KMS-11 (cell line): ENCODE data around the gene ZNF789.

Experiments used
- H2AFZ ChIP-seq: fragments of 200-600 bp; sonication (generic); 2 replicates; pipeline ENCODE4 v1.6.1; 2016; ENCODE audit warnings: antibody characterized with exemption, mixed run types, low read depth
- H3K27ac ChIP-seq: fragments of 200-600 bp; sonication (generic); 2 replicates; pipeline ENCODE4 v1.6.1; 2016; ENCODE audit warnings: mild to moderate bottlenecking, mixed run types
- H3K27me3 ChIP-seq: fragments of 200-600 bp; sonication (generic); 2 replicates; pipeline ENCODE4 v1.6.1; 2017; ENCODE audit warnings: mild to moderate bottlenecking, low read depth, mixed run types, moderate library complexity; ENCODE audit not compliant: insufficient read depth
- H3K36me3 ChIP-seq: fragments of 200-600 bp; sonication (generic); 2 replicates; pipeline ENCODE4 v1.6.1; 2017; ENCODE audit warnings: mild to moderate bottlenecking, mixed run types; ENCODE audit not compliant: insufficient read depth
- H3K4me1 ChIP-seq: fragments of 200-600 bp; sonication (generic); 2 replicates; pipeline ENCODE4 v1.6.1; 2016; ENCODE audit warnings: mild to moderate bottlenecking, low read depth, mixed run types; ENCODE audit not compliant: poor library complexity, severe bottlenecking
- H3K4me2 ChIP-seq: fragments of 200-600 bp; sonication (generic); 2 replicates; pipeline ENCODE4 v1.7.0; 2016; ENCODE audit warnings: mild to moderate bottlenecking, mixed run types
- H3K4me3 ChIP-seq: fragments of 200-600 bp; sonication (generic); IDR thresholded peaks from 2 replicates; pipeline ENCODE4 v1.6.1; 2017; ENCODE audit warnings: low read depth, low read length, mixed read lengths; ENCODE audit not compliant: insufficient read depth
- H3K79me2 ChIP-seq: fragments of 200-600 bp; sonication (generic); 2 replicates; pipeline ENCODE4 v1.6.1; 2016; ENCODE audit warnings: low read depth, mixed run types; ENCODE audit not compliant: insufficient read depth
- H3K9ac ChIP-seq: fragments of 200-600 bp; sonication (generic); 2 replicates; pipeline ENCODE4 v1.6.1; 2016; ENCODE audit warnings: mild to moderate bottlenecking, mixed run types
- H4K20me1 ChIP-seq: fragments of 200-600 bp; sonication (generic); 2 replicates; pipeline ENCODE4 v1.6.1; 2016; ENCODE audit warnings: mild to moderate bottlenecking, mixed run types; ENCODE audit not compliant: insufficient read depth
- TF ChIP-seq, protein P1 (sequence below): fragments of 200-600 bp; sonication (generic); conservative IDR thresholded peaks from 2 replicates; pipeline ENCODE4 v1.6.1; 2017; ENCODE audit warnings: low read depth, mild to moderate bottlenecking, antibody characterized with exemption, low read length, moderate library complexity, mixed read lengths

ZNF789 gene

DNA sequence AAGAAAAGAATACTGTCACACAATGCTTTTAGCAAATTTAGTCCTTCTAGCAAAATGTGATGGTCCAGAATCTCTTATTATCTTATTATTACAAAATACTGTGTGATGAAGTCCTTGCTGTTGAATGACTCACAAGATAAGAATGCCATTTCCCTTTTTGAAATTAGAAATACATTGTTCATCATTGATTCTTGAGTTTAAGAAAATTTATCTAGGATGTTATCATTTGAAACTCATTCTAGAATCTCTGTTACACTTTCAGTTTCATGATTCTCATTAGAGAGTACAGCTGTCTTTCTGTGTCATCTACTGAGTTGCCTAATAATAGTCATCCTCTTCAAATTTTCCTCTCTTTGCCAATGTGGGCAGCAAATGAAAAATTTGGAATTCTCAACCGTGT lies 41.4 kb downstream of the ZNF789 start:
- Histone ChIP-seq H4K20me1 (no peaks in the 10 kb centered on the region), H3K27me3 (no peaks in the 10 kb centered on the region), H3K4me3 (no peak overlapping the region), H2AFZ (no peak overlapping the region), H3K36me3 (peaks cover 6% of the 10 kb centered on the region; the same call in 1 of the 2 replicates), H3K4me2 (peak overlapping the region; percentile 40), H3K79me2 (no peaks in the 10 kb centered on the region; the same call in 1 of the 2 replicates), H3K9ac (no peak overlapping the region), H3K4me1 (peaks cover 21% of the 10 kb centered on the region), H3K27ac (no peak overlapping the region; the same call in 1 of the 2 replicates)
- TF ChIP-seq, protein P1, sequence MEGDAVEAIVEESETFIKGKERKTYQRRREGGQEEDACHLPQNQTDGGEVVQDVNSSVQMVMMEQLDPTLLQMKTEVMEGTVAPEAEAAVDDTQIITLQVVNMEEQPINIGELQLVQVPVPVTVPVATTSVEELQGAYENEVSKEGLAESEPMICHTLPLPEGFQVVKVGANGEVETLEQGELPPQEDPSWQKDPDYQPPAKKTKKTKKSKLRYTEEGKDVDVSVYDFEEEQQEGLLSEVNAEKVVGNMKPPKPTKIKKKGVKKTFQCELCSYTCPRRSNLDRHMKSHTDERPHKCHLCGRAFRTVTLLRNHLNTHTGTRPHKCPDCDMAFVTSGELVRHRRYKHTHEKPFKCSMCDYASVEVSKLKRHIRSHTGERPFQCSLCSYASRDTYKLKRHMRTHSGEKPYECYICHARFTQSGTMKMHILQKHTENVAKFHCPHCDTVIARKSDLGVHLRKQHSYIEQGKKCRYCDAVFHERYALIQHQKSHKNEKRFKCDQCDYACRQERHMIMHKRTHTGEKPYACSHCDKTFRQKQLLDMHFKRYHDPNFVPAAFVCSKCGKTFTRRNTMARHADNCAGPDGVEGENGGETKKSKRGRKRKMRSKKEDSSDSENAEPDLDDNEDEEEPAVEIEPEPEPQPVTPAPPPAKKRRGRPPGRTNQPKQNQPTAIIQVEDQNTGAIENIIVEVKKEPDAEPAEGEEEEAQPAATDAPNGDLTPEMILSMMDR: no peak

DNA sequence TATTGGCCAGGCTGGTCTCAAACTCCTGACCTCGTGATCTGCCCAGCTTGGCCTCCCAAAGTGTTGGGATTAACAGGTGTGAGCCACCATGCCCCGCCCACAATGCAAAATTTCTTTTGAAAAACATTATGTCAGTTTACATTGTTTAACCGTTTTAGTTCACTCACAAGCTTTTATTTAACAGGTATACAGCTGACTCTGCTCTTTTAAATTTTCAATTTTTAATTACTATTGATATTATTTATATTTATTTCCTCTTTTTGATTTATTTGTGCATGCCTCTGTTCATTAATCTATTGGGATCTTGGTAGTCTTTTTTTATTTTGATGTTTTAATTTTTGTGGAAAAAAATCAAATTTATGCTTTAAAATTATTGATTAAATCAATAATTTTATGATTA lies 48.7 kb downstream of the ZNF789 start:
- TF ChIP-seq, protein P1: no peak
- no peaks in the 10 kb centered on the region; the same call in none of the 2 replicates for H3K36me3 ChIP-seq
- no peaks in the 10 kb centered on the region for H3K4me1 ChIP-seq
- no peaks in the 10 kb centered on the region for H4K20me1 ChIP-seq
- no peak overlapping the region for H3K9ac ChIP-seq
- H3K27ac ChIP-seq: no peak overlapping the region
- no peaks in the 10 kb centered on the region for H3K79me2 ChIP-seq
- H3K27me3 ChIP-seq: no peaks in the 10 kb centered on the region
- no peak overlapping the region for H3K4me2 ChIP-seq
- H3K4me3 ChIP-seq: no peak overlapping the region
- no peak overlapping the region for H2AFZ ChIP-seq

DNA sequence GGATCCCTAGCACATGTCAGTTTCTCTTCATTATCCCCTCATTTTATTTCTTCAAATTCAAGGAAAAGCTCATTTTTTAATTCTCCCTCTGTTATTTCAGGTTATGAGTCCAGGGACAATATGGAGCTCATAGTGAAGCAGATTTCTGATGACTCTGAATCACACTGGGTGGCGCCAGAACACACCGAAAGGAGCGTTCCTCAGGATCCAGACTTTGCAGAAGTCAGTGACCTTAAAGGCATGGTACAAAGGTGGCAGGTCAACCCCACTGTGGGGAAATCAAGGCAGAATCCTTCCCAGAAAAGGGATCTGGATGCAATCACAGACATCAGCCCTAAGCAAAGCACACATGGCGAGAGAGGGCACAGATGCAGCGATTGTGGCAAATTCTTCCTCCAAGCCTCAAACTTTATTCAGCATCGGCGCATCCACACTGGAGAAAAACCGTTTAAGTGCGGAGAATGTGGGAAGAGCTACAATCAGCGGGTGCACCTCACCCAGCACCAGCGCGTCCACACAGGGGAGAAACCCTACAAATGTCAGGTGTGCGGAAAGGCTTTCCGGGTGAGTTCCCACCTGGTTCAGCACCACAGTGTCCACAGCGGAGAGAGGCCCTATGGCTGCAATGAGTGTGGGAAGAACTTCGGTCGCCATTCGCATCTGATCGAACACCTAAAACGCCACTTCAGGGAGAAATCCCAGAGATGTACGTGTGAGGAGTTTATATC lies 53.2 kb downstream of the ZNF789 start:
- no peak overlapping the region for H2AFZ ChIP-seq
- H3K27ac ChIP-seq: no peak overlapping the region
- no peak overlapping the region for H3K9ac ChIP-seq

DNA sequence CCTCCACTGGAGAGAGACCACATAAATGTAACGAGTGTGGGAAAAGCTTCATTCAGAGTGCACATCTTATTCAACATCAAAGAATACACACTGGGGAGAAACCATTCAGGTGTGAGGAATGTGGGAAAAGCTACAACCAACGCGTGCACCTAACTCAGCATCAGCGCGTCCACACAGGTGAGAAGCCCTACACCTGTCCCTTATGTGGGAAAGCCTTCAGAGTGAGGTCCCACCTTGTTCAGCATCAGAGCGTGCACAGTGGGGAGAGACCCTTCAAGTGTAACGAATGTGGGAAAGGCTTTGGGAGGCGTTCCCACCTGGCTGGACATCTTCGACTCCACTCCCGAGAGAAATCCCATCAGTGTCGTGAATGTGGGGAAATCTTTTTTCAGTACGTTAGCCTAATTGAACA lies 58.7 kb downstream of the ZNF789 start:
- Histone ChIP-seq H3K4me1 (no peaks in the 10 kb centered on the region), H3K4me3 (no peak overlapping the region), H2AFZ (no peak overlapping the region), H4K20me1 (no peaks in the 10 kb centered on the region), H3K27ac (no peak overlapping the region), H3K79me2 (no peaks in the 10 kb centered on the region), H3K9ac (no peak overlapping the region), H3K4me2 (no peak overlapping the region), H3K27me3 (no peaks in the 10 kb centered on the region), H3K36me3 (peaks cover 16% of the 10 kb centered on the region; the same call in 1 of the 2 replicates)
- TF ChIP-seq, protein P1: no peak

More for the DNA sequence above, 53.2 kb downstream of the ZNF789 start:
- H4K20me1 ChIP-seq: no peaks in the 10 kb centered on the region
- H3K4me2 ChIP-seq: no peak overlapping the region
- no peaks in the 10 kb centered on the region for H3K4me1 ChIP-seq
- TF ChIP-seq, protein P1: peak; percentile 27; the same call in 1 of the 2 replicates
- H3K4me3 ChIP-seq: no peak overlapping the region
- H3K27me3 ChIP-seq: no peaks in the 10 kb centered on the region
- H3K36me3 ChIP-seq: peaks cover 11% of the 10 kb centered on the region
- H3K79me2 ChIP-seq: no peaks in the 10 kb centered on the region
